ENCODE data around the gene FCRLB.

GRCh38 chr1:161678500-161678899, 42.8 kb upstream of the FCRLB start:
- no peak for TF ChIP-seq CTCF (IDR thresholded peaks at IDR 0.05)
- no peak for TF ChIP-seq POLR2AphosphoS5 (IDR thresholded peaks at IDR 0.05)
- TF ChIP-seq POLR2A (IDR thresholded peaks at IDR 0.05) = no peak

All from breast epithelium (tissue), 3 donors.